ENCODE results near the gene CYSLTR2. TPM values are rescaled to one million over a fixed set of nuclear protein-coding genes. Genes with fewer than 3 reads are reported as not detected.

Gene CYSLTR2
- total and polyA plus RNA-seq, 11 donors, result 1.8 to 11.5 (median 5.4) TPM

- Histone ChIP-seq H3K27ac (no peak overlapping the region), H3K9me3 (no peaks in the 10 kb centered on the region), H3K4me1 (peaks cover 0 to 19% (median 8%) of the 10 kb centered on the region in 12 donors), H3K4me3 (no peak overlapping the region), H3K36me3 (no peaks in the 10 kb centered on the region), H3K27me3 (no peaks in the 10 kb centered on the region)
- no peak for TF ChIP-seq CTCF (IDR thresholded peaks at IDR 0.05)
- no peak for TF ChIP-seq POLR2A (IDR thresholded peaks at IDR 0.05)
- intact Hi-C loops (cut with DNase I), result loop anchor here in 3 of 10 donors (5.0 to 10.0 kb wide), 4 partner anchors 109 to 139 kb away; no protein-coding TSS in a partner anchor
- 87 to 90% (median 89%) methylated on average over 5 of the region's 5 CpGs for WGBS, 4 donors
- DNase-seq, result no peak
- no peak for ATAC-seq
Observed at GRCh38 chr13:48733739-48734335, 80.1 kb downstream of the CYSLTR2 start.

DNA sequence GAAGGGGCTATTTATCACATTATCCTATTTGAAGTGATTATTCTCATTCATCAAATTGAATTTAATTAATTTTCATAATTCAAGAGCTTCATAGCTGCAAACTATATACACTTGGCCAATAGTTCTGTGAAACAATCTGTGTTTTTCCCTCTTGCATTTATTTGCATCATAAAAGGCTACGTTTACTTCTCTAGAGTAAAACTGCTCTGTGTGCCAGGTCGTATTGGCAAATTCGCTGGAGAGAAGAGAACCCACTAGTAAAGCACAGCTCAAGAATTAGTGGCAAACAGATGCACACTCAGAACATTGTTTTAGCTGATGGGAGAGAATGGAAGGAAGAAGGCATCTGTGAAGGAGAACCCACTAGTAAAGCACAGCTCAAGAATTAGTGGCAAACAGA lies 81.8 kb downstream of the CYSLTR2 start:
- no peaks in the 10 kb centered on the region for H3K36me3 ChIP-seq
- intact Hi-C loops (cut with DNase I), result loop anchor here in 2 of 10 donors (10.0 kb wide), 3 partner anchors 111 to 141 kb away; no protein-coding TSS in a partner anchor
- H3K27me3 ChIP-seq, result no peaks in the 10 kb centered on the region
- no peak overlapping the region for H3K27ac ChIP-seq
- DNase-seq, result no peak
- peaks cover 0 to 30% (median 10%) of the 10 kb centered on the region in 12 donors for H3K4me1 ChIP-seq
- no peak for TF ChIP-seq POLR2A (IDR thresholded peaks at IDR 0.05)
- no peak for TF ChIP-seq CTCF (IDR thresholded peaks at IDR 0.05)
- 80 to 83% (median 82%) methylated on average over 3 of the region's 3 CpGs for WGBS, 4 donors
- H3K4me3 ChIP-seq, result no peak overlapping the region
- no peak for ATAC-seq
- H3K9me3 ChIP-seq, result no peaks in the 10 kb centered on the region

DNA sequence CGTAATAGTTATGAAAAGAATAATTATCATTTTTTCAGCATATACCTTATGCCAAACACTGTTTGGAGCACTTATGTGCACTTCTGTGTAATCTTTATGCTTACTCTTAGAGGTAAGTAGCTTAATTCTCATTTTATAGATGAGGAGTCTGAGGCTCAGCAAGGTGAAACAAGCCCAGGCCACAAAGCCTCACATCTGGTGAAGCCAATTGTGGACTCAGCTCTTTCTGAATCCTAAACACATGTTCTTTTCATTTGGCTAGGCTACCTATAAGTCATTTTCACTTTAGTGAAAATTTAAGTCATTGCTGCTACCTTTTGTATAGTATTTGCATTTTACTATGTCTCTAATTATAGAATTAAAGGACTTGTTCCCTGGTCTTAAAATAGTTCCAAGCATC lies 84.0 kb downstream of the CYSLTR2 start:
- peaks cover 0 to 31% (median 10%) of the 10 kb centered on the region in 12 donors for H3K4me1 ChIP-seq
- no peak overlapping the region for H3K27ac ChIP-seq
- no peak for DNase-seq
- no peaks in the 10 kb centered on the region for H3K36me3 ChIP-seq
- no peaks in the 10 kb centered on the region for H3K27me3 ChIP-seq
- TF ChIP-seq POLR2A (IDR thresholded peaks at IDR 0.05) (no peak), CTCF (IDR thresholded peaks at IDR 0.05) (no peak)
- no peak overlapping the region for H3K4me3 ChIP-seq
- H3K9me3 ChIP-seq, result no peaks in the 10 kb centered on the region
- ATAC-seq, result no peak
- intact Hi-C loops (cut with DNase I), result loop anchor here in 2 of 10 donors (10.0 kb wide), 3 partner anchors 113 to 143 kb away; no protein-coding TSS in a partner anchor
- 87 to 97% (median 94%) methylated on average over 1 of the region's 1 CpG for WGBS, 4 donors

DNA sequence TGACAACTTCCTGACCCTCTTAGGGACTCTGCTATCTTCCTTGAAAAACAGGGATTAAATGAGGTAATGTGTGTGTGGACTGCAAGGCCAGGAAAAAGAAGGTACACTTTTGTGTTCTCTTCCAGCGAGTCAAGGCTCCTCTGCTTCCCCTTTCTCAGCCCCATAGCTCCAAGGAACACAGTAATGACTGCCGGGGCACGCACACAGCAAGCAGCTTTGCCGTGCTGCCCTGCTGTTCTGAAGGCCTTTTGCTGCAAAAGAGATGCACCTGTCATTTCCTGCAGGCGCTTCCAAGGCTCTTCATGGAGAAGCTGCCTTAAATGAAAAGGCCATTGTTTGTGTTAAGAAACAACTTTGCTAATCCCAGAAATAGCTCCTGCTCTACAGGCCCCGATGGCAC lies 84.6 kb downstream of the CYSLTR2 start:
- DNase-seq (no peak), ATAC-seq (no peak)
- Histone ChIP-seq H3K36me3 (no peaks in the 10 kb centered on the region), H3K4me1 (peaks cover 0 to 31% (median 10%) of the 10 kb centered on the region in 12 donors), H3K27me3 (no peaks in the 10 kb centered on the region), H3K4me3 (no peak overlapping the region), H3K27ac (no peak overlapping the region), H3K9me3 (no peaks in the 10 kb centered on the region)
- 41 to 49% (median 43%) methylated on average over 5 to 6 of the region's 6 CpGs for WGBS, 4 donors
- intact Hi-C loops (cut with DNase I), result loop anchor here in 2 of 10 donors (10.0 kb wide), 3 partner anchors 114 to 144 kb away; no protein-coding TSS in a partner anchor
- TF ChIP-seq POLR2A (IDR thresholded peaks at IDR 0.05) (no peak), CTCF (IDR thresholded peaks at IDR 0.05) (no peak)
